ENCODE measurements around the gene ATP1B1. TPM values are rescaled to one million over a fixed set of nuclear protein-coding genes. Genes with fewer than 3 reads are reported as not detected.
"Not testable (repeated sequence)": the region's sequence is repeated elsewhere in the genome, so short reads cannot be mapped to it uniquely, and the experiment has no call there.

ATP1B1 gene
- total and polyA plus RNA-seq, 2 donors (not counting 1 experiment from before 2014, with no cell fraction given) = 1.4 to 1.7 TPM

DNA sequence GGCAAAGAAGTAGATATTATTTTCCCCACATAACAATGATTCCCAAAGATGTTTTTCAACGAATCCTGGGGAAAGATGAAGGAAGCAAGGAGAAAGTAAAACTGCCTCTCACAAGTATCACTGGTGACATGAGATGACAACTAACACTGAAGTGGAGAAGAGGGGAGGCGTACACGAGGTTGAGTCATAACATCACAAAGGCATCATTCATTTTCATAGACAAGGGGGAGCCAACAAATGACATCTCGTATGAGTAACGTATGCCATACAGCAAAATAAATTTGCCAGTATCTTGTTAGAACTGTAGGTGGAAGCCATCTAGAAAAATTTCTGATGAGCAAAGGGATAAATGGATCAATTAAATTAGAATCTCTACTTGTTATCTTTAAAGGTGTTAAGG is 56.6 kb downstream of the ATP1B1 start:
- no peaks in the 10 kb centered on the region for H3K9me3 ChIP-seq (ENCODE audit: control extremely low read depth in 1 of 3, control insufficient read depth in 2 of 3, insufficient read depth in 1 of 3, low read length in 2 of 3)
- intact Hi-C loops (cut with micrococcal nuclease) = no loop called here
- H4K20me1 ChIP-seq (ENCODE audit: control insufficient read depth, insufficient read depth, low read length, poor library complexity, severe bottlenecking) = no peaks in the 10 kb centered on the region
- H3K36me3 ChIP-seq (replicated peaks in 1 of 2; ENCODE audit: control extremely low read depth in 1 of 2, control insufficient read depth in 1 of 2, extremely low read depth in 1 of 2, insufficient read depth in 2 of 2, low read length in 1 of 2) = no peaks in the 10 kb centered on the region
- no peak overlapping the region for H3K27ac ChIP-seq (ENCODE audit: low read length in 2 of 2)
- H3K4me1 ChIP-seq (ENCODE audit: control insufficient read depth in 2 of 2, insufficient read depth in 2 of 2, low read length in 2 of 2) = no peaks in the 10 kb centered on the region
- no peak for ATAC-seq (ENCODE audit: low read depth)
- Mint-ChIP-seq H3K4me1 (peaks cover 3% of the 10 kb centered on the region), H3K4me3 (no peak overlapping the region), H3K9me3 (ENCODE audit: insufficient read depth) (no peaks in the 10 kb centered on the region), H3K27ac (no peak overlapping the region), H3K27me3 (no peaks in the 10 kb centered on the region)
- H3K79me2 ChIP-seq (ENCODE audit: control insufficient read depth, insufficient read depth, low read length) = no peaks in the 10 kb centered on the region
- H3K27me3 ChIP-seq (replicated peaks in 1 of 4; ENCODE audit: control extremely low read depth in 1 of 4, control insufficient read depth in 3 of 4, insufficient read depth in 4 of 4, low read length in 3 of 4) = no peaks in the 10 kb centered on the region
- H2AFZ ChIP-seq (ENCODE audit: insufficient read depth, low read depth, low read length, poor library complexity, severe bottlenecking) = no peak overlapping the region
- H3K4me2 ChIP-seq (replicated peaks; ENCODE audit: low read depth, low read length, poor library complexity, severe bottlenecking) = no peak overlapping the region
- WGBS (ENCODE audit: insufficient coverage) = no CpG with 5 or more reads among the region's 5 CpGs
- no peak overlapping the region for H3K4me3 ChIP-seq (ENCODE audit: control extremely low read depth in 1 of 5, extremely low read depth in 1 of 5, insufficient read depth in 1 of 5, low read depth in 2 of 5, low read length in 4 of 5)
- CTCF ChIA-PET = no interaction called here
- TF ChIP-seq, protein P1, sequence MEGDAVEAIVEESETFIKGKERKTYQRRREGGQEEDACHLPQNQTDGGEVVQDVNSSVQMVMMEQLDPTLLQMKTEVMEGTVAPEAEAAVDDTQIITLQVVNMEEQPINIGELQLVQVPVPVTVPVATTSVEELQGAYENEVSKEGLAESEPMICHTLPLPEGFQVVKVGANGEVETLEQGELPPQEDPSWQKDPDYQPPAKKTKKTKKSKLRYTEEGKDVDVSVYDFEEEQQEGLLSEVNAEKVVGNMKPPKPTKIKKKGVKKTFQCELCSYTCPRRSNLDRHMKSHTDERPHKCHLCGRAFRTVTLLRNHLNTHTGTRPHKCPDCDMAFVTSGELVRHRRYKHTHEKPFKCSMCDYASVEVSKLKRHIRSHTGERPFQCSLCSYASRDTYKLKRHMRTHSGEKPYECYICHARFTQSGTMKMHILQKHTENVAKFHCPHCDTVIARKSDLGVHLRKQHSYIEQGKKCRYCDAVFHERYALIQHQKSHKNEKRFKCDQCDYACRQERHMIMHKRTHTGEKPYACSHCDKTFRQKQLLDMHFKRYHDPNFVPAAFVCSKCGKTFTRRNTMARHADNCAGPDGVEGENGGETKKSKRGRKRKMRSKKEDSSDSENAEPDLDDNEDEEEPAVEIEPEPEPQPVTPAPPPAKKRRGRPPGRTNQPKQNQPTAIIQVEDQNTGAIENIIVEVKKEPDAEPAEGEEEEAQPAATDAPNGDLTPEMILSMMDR (IDR thresholded peaks at IDR 0.05) = no peak
- no peak for TF ChIP-seq EZH2 (IDR thresholded peaks at IDR 0.05; ENCODE audit: borderline replicate concordance, insufficient read depth, low read depth, low read length, poor library complexity, severe bottlenecking)
- POLR2A ChIA-PET = no interaction called here
- DNase-seq = no peak
- H3K9ac ChIP-seq (ENCODE audit: low read length) = no peak overlapping the region

DNA sequence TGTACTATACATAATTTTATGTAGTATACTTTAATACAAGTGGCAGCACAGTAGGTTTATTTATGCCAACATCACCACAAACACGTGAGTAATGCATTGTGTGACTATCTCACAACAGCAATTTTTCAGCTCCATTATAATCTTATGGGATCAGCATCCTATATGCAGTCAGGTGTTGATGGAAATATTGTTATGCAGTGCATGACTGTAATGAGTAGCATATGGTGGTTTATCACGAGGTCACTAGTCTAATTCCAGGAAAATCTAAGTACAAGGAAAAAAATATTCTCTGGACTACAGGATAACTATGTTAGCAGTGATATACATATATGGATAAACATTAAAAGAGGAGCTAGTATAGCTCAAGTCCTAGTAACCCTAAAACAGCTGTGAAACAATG is 69.0 kb downstream of the ATP1B1 start:
- H2AFZ ChIP-seq (ENCODE audit: insufficient read depth, low read depth, low read length, poor library complexity, severe bottlenecking) = no peak overlapping the region
- no peak overlapping the region for H3K4me2 ChIP-seq (replicated peaks; ENCODE audit: low read depth, low read length, poor library complexity, severe bottlenecking)
- intact Hi-C loops (cut with micrococcal nuclease) = no loop called here
- H3K4me1 Mint-ChIP-seq = no peaks in the 10 kb centered on the region
- ATAC-seq (ENCODE audit: low read depth) = no peak
- H3K36me3 ChIP-seq (replicated peaks in 1 of 2; ENCODE audit: control extremely low read depth in 1 of 2, control insufficient read depth in 1 of 2, extremely low read depth in 1 of 2, insufficient read depth in 2 of 2, low read length in 1 of 2) = no peaks in the 10 kb centered on the region
- CTCF ChIA-PET = no interaction called here
- H4K20me1 ChIP-seq (ENCODE audit: control insufficient read depth, insufficient read depth, low read length, poor library complexity, severe bottlenecking) = no peaks in the 10 kb centered on the region
- POLR2A ChIA-PET = no interaction called here
- no peak overlapping the region for H3K4me3 ChIP-seq (ENCODE audit: control extremely low read depth in 1 of 5, extremely low read depth in 1 of 5, insufficient read depth in 1 of 5, low read depth in 2 of 5, low read length in 4 of 5)
- H3K27ac ChIP-seq (ENCODE audit: low read length in 2 of 2) = no peak overlapping the region
- TF ChIP-seq, protein P1 (IDR thresholded peaks at IDR 0.05) = no peak
- TF ChIP-seq EZH2 (IDR thresholded peaks at IDR 0.05; ENCODE audit: borderline replicate concordance, insufficient read depth, low read depth, low read length, poor library complexity, severe bottlenecking) = no peak
- no peaks in the 10 kb centered on the region for H3K27me3 Mint-ChIP-seq
- no peak overlapping the region for H3K4me3 Mint-ChIP-seq
- H3K27ac Mint-ChIP-seq = no peak overlapping the region
- no peaks in the 10 kb centered on the region for H3K9me3 Mint-ChIP-seq (ENCODE audit: insufficient read depth)
- H3K27me3 ChIP-seq (replicated peaks in 1 of 4; ENCODE audit: control extremely low read depth in 1 of 4, control insufficient read depth in 3 of 4, insufficient read depth in 4 of 4, low read length in 3 of 4) = no peaks in the 10 kb centered on the region
- WGBS (ENCODE audit: insufficient coverage) = no CpG with 5 or more reads among the region's 2 CpGs
- no peaks in the 10 kb centered on the region for H3K4me1 ChIP-seq (ENCODE audit: control insufficient read depth in 2 of 2, insufficient read depth in 2 of 2, low read length in 2 of 2)
- no peak for DNase-seq
- H3K9ac ChIP-seq (ENCODE audit: low read length) = no peak overlapping the region
- peaks cover 0 to 3% (median 0%) of the 10 kb centered on the region in 3 donors for H3K9me3 ChIP-seq (ENCODE audit: control extremely low read depth in 1 of 3, control insufficient read depth in 2 of 3, insufficient read depth in 1 of 3, low read length in 2 of 3)
- no peaks in the 10 kb centered on the region for H3K79me2 ChIP-seq (ENCODE audit: control insufficient read depth, insufficient read depth, low read length)

DNA sequence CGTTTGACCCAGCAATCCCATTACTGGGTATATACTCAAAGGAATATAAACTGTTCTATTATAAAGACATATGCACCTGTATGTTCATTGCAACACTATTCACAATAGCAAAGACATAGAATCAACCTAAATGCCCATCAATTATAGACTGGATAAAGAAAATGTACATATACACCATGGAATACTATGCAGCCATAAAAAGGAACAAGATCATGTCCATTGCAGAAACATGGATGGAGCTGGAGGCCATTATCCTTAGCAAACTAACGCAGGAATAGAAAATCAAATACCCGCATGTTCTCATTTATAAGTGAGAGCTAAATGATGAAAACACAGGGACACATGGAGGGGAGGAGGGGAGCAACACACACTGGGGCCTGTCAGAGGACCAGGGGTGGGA is 72.9 kb downstream of the ATP1B1 start:
- WGBS (ENCODE audit: insufficient coverage) = no CpG with 5 or more reads among the region's 3 CpGs
- H4K20me1 ChIP-seq (ENCODE audit: control insufficient read depth, insufficient read depth, low read length, poor library complexity, severe bottlenecking); ATAC-seq (ENCODE audit: low read depth); intact Hi-C loops (cut with micrococcal nuclease); DNase-seq; H3K27me3 ChIP-seq (replicated peaks in 1 of 4; ENCODE audit: control extremely low read depth in 1 of 4, control insufficient read depth in 3 of 4, insufficient read depth in 4 of 4, low read length in 3 of 4); H3K27ac Mint-ChIP-seq; H3K9me3 ChIP-seq (ENCODE audit: control extremely low read depth in 1 of 3, control insufficient read depth in 2 of 3, insufficient read depth in 1 of 3, low read length in 2 of 3); H3K27ac ChIP-seq (ENCODE audit: low read length in 2 of 2); H3K4me1 Mint-ChIP-seq; H3K27me3 Mint-ChIP-seq; H3K4me3 ChIP-seq (ENCODE audit: control extremely low read depth in 1 of 5, extremely low read depth in 1 of 5, insufficient read depth in 1 of 5, low read depth in 2 of 5, low read length in 4 of 5); H3K79me2 ChIP-seq (ENCODE audit: control insufficient read depth, insufficient read depth, low read length); H3K9ac ChIP-seq (ENCODE audit: low read length); H3K4me2 ChIP-seq (replicated peaks; ENCODE audit: low read depth, low read length, poor library complexity, severe bottlenecking); POLR2A ChIA-PET; H3K4me1 ChIP-seq (ENCODE audit: control insufficient read depth in 2 of 2, insufficient read depth in 2 of 2, low read length in 2 of 2); H3K36me3 ChIP-seq (replicated peaks in 1 of 2; ENCODE audit: control extremely low read depth in 1 of 2, control insufficient read depth in 1 of 2, extremely low read depth in 1 of 2, insufficient read depth in 2 of 2, low read length in 1 of 2); H3K4me3 Mint-ChIP-seq; H2AFZ ChIP-seq (ENCODE audit: insufficient read depth, low read depth, low read length, poor library complexity, severe bottlenecking); H3K9me3 Mint-ChIP-seq (ENCODE audit: insufficient read depth); CTCF ChIA-PET: not testable (repeated sequence)
